Endothelial cell of umbilical vein (primary cell): ENCODE measurements around the gene LRRC32. TPM values are rescaled to one million over a fixed set of nuclear protein-coding genes. Genes with fewer than 3 reads are reported as not detected.
A peak's percentile ranks its signal among the peaks of the same experiment; 100 is the strongest.

Source experiments
- BruUV-seq: library from RNA; stranded (reverse); fragments of 400-500 nt; replicated peaks from 2 replicates; lab custom pipeline; 2021; lab: Mats Ljungman, UMichigan
- CTCF ChIA-PET: fragments of 300-600, 350-600 bp; sonication (Branson Sonifier 250); formaldehyde crosslinking; loops from one replicate; lab custom pipeline; 2021; ENCODE audit warnings: antibody characterized with exemption, inconsistent platforms; lab: Charles Lee
- POLR2A ChIA-PET: fragments of 300-600, 350-600 bp; sonication (Branson Sonifier 250); formaldehyde crosslinking; loops from one replicate; lab custom pipeline; 2021; ENCODE audit warnings: antibody characterized with exemption, inconsistent platforms; lab: Charles Lee
- DNase-seq: peaks from one replicate; pipeline ENCODE4 v3.0.0-alpha.2; 2011; ENCODE audit warnings: low read depth, low spot score
- FAIRE-seq: peaks from 2 replicates; lab custom pipeline; 2011; peaks lifted over from hg19 to GRCh38; lab: Jason Lieb, UNC
- H2AFZ ChIP-seq: 2 replicates; pipeline ENCODE4 v1.6.0; 2012; ENCODE audit warnings: low read depth, low read length, control low read depth, inconsistent platforms
- H3K27ac ChIP-seq: 2 replicates; pipeline ENCODE4 v1.5.1; 2011; ENCODE audit warnings: low read depth, mild to moderate bottlenecking, control low read depth, low read length, moderate library complexity; ENCODE audit not compliant: insufficient read depth
- H3K27me3 ChIP-seq, 2 experiments: 2 replicates each; pipeline versions ENCODE4 v1.6.0 to v1.6.1; 2011; ENCODE audit warnings: low read length in 2 of 2, mixed read lengths in 1 of 2; ENCODE audit not compliant: control insufficient read depth in 2 of 2, insufficient read depth in 2 of 2
- H3K36me3 ChIP-seq, 2 experiments: 2 replicates in 1 of 2; 3 replicates in 1 of 2; pipeline ENCODE4 v1.5.1; 2011; ENCODE audit warnings: low read length in 2 of 2, mild to moderate bottlenecking in 1 of 2, moderate library complexity in 1 of 2; ENCODE audit not compliant: control insufficient read depth in 2 of 2, insufficient read depth in 2 of 2; ENCODE audit errors: extremely low read depth in 1 of 2
- H3K4me1 ChIP-seq: 3 replicates; pipeline ENCODE4 v1.5.1; 2011; ENCODE audit warnings: mild to moderate bottlenecking, low read length; ENCODE audit not compliant: control insufficient read depth, insufficient read depth; ENCODE audit errors: extremely low read depth
- H3K4me2 ChIP-seq: 2 replicates; pipeline ENCODE4 v1.6.1; 2011; ENCODE audit warnings: low read length, control low read depth, mixed read lengths; ENCODE audit not compliant: insufficient read depth
- H3K4me3 ChIP-seq, 3 experiments: fragments of 200-600 bp in 1 of 3; sonication (generic), shearing (Covaris generic) in 1 of 3; replicated peaks in 1 of 3; 2 replicates each; pipeline ENCODE4 v1.5.1; 2011 to 2016; ENCODE audit warnings: control low read depth in 3 of 3, low read length in 3 of 3, mild to moderate bottlenecking in 2 of 3, inconsistent platforms in 1 of 3, low read depth in 1 of 3, moderate library complexity in 1 of 3; ENCODE audit not compliant: insufficient read depth in 1 of 3
- H3K79me2 ChIP-seq: 2 replicates; pipeline ENCODE4 v1.6.0; 2012; ENCODE audit warnings: low read length, inconsistent platforms; ENCODE audit not compliant: control insufficient read depth, insufficient read depth
- H3K9ac ChIP-seq: replicated peaks from 2 replicates; pipeline ENCODE3; 2011; ENCODE audit warnings: low read length, control low read depth; ENCODE audit not compliant: insufficient read depth; ENCODE audit errors: extremely low read depth
- H3K9me1 ChIP-seq: replicated peaks from 3 replicates; pipeline ENCODE4 v1.6.0; 2011; ENCODE audit warnings: mild to moderate bottlenecking, low read length; ENCODE audit not compliant: control insufficient read depth, insufficient read depth; ENCODE audit errors: extremely low read depth
- H3K9me3 ChIP-seq: replicated peaks from 2 replicates; pipeline ENCODE4 v1.5.1; 2012; ENCODE audit warnings: low read length, inconsistent platforms; ENCODE audit not compliant: control insufficient read depth, insufficient read depth
- H4K20me1 ChIP-seq: replicated peaks from 2 replicates; pipeline ENCODE3; 2011; ENCODE audit warnings: mild to moderate bottlenecking, low read length; ENCODE audit not compliant: control insufficient read depth, insufficient read depth; ENCODE audit errors: extremely low read depth
- CTCF ChIP-seq, 2 donors: IDR thresholded peaks; 1 replicate in 1 of 2; 2 replicates in 1 of 2; pipeline ENCODE4 v1.5.1; 2011; ENCODE audit warnings: low read length in 2 of 2, mild to moderate bottlenecking in 2 of 2, moderate library complexity in 2 of 2, control low read depth in 1 of 2, inconsistent platforms in 1 of 2, low read depth in 1 of 2; ENCODE audit not compliant: insufficient read depth in 1 of 2; ENCODE audit errors: extremely low read depth in 1 of 2
- EZH2 ChIP-seq: IDR thresholded peaks from 2 replicates; pipeline ENCODE4 v1.6.1; 2012; ENCODE audit warnings: borderline replicate concordance, low read depth, mild to moderate bottlenecking, moderate library complexity, low read length, inconsistent platforms; ENCODE audit not compliant: severe bottlenecking
- FOS ChIP-seq: IDR thresholded peaks from 2 replicates; pipeline ENCODE4 v1.6.1; 2011; ENCODE audit warnings: mild to moderate bottlenecking, low read length, moderate library complexity, borderline replicate concordance; ENCODE audit not compliant: insufficient read depth
- GATA2 ChIP-seq: IDR thresholded peaks from 2 replicates; pipeline ENCODE4 v1.7.0; 2011; ENCODE audit warnings: low read depth, mild to moderate bottlenecking, moderate library complexity, mixed read lengths, low read length; ENCODE audit not compliant: insufficient read length, insufficient read depth
- MAX ChIP-seq: IDR thresholded peaks from 2 replicates; pipeline ENCODE4 v1.6.1; 2011; ENCODE audit not compliant: insufficient read depth, insufficient read length
- MYC ChIP-seq: IDR thresholded peaks from one replicate; pipeline ENCODE4 v1.6.1; 2011; ENCODE audit warnings: mild to moderate bottlenecking, low read depth, low read length
- POLR2A ChIP-seq: IDR thresholded peaks from 2 replicates; pipeline ENCODE4 v1.6.1; 2012; ENCODE audit warnings: low read depth, mild to moderate bottlenecking, control low read depth, low read length
- POLR2AphosphoS5 ChIP-seq: IDR thresholded peaks from 2 replicates; pipeline ENCODE4 v1.6.1; 2012; ENCODE audit warnings: low read depth, mild to moderate bottlenecking, control low read depth, low read length, moderate library complexity; ENCODE audit not compliant: insufficient read depth
- dilution Hi-C: fragments of 300-500 bp; cut with MboI; formaldehyde crosslinking; loops from one replicate; pipeline ENCODE4 v1.15.0; 2019; ENCODE audit warnings: low sequenced_read_pairs; ENCODE audit not compliant: extremely low pct_ligation_motif_present
- intact Hi-C: fragments of 100-400 bp; cut with micrococcal nuclease; formaldehyde crosslinking; loops from one replicate; pipeline ENCODE4 v1.10.0; 2022
- polyA plus RNA-seq, 4 experiments: library from polyadenylated mRNA; depleted of rRNA in 3 of 4; stranded (reverse) in 3 of 4; unstranded in 1 of 4; fragments of >200 nt; gene quantifications; 2 replicates each; pipeline versions ENCODE4 v1.2.1 to v1.2.3, GENCODE V29; 2011 to 2012; ENCODE audit warnings: missing spikeins in 1 of 4
- total RNA-seq: library from RNA; stranded (reverse); gene quantifications from 2 replicates; pipeline ENCODE4 v1.2.3, GENCODE V29; 2021

Gene LRRC32
- total and polyA plus RNA-seq, 2 donors (not counting 3 experiments of a cell fraction or from before 2014, with no cell fraction given) = 77.2 to 117 TPM

- H3K27me3 ChIP-seq = no peaks in the 10 kb centered on the region
- no peaks in the 10 kb centered on the region for H4K20me1 ChIP-seq
- H3K4me2 ChIP-seq = no peak overlapping the region
- H3K36me3 ChIP-seq = no peaks in the 10 kb centered on the region
- dilution Hi-C loops = no loop called here
- no peaks in the 10 kb centered on the region for H3K79me2 ChIP-seq
- no peak overlapping the region for H3K4me3 ChIP-seq
- DNase-seq (no peak), FAIRE-seq (peak; percentile 4)
- H3K27ac ChIP-seq = no peak overlapping the region
- TF ChIP-seq MYC (no peak), MAX (no peak), CTCF (IDR thresholded peaks at IDR 0.05; ENCODE audit: extremely low read depth in 1 of 2, insufficient read depth in 1 of 2, low read depth in 1 of 2, low read length in 2 of 2) (no peak), EZH2 (no peak), POLR2A (no peak), FOS (no peak), GATA2 (no peak), POLR2AphosphoS5 (no peak)
- no peaks in the 10 kb centered on the region for H3K9me3 ChIP-seq
- H3K4me1 ChIP-seq = peaks cover 19% of the 10 kb centered on the region
- no peak overlapping the region for H3K9ac ChIP-seq
- intact Hi-C loops = no loop called here
- no peaks in the 10 kb centered on the region for H3K9me1 ChIP-seq
- no peak overlapping the region for H2AFZ ChIP-seq
- ChIA-PET CTCF (interaction anchor here (1.3 kb wide), 1 partner anchor 46 kb away, joined by 3 read pairs; no protein-coding TSS in a partner anchor), POLR2A (no interaction called here)
- BruUV-seq = no TSS peak
Measured at GRCh38 chr11:76624500-76625379, 45.8 kb downstream of the LRRC32 start.
